Stimulated activated CD4-positive, alpha-beta T cell treated with anti-CD3 and anti-CD28 coated beads, Interleukin-1b, Interleukin-23, amount 100 ng/mL, for 48 hours (primary cell): ENCODE measurements around the gene CYP46A1.

ENCODE experiments used
- DNase-seq: peaks from one replicate; pipeline ENCODE4 v3.0.0-alpha.2; 2020

CYP46A1 gene

DNA sequence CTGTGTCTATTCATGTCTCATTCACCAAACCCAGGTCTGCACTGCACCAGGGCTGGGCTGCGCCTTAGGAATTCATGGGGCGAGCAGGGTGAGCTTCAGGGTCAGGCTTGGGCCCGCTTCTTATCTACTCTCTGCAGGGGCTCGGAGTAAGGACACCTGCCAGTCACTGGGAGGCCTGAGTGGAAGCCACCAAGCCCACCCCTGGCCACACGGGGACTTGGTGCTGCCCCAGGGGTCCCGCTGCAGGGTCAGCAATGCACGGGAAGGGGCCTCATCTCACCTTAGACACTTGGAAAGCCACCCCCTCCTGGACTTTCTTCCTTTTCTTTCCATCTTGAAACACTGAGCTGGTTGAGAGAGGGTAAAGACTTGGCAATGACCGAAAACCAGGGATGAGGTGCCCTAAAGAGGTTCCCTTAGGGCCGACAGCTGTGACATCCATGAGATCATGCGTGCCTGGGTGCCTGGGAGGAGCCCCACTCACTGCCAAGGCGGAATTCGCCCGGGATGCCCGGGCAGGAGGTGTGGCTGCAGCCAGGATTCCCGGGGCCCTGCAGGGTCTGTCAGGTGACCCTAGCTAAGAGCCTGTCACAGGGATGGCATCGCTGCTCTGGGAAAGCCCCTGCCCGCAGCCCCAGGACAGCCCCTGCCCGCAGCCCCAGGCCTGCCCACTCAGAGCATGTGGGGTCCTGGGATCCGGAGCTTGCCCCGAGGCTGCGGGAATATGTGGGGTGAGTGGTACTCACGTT, 63.7 kb downstream of the CYP46A1 start:
- DNase-seq, result no peak

DNA sequence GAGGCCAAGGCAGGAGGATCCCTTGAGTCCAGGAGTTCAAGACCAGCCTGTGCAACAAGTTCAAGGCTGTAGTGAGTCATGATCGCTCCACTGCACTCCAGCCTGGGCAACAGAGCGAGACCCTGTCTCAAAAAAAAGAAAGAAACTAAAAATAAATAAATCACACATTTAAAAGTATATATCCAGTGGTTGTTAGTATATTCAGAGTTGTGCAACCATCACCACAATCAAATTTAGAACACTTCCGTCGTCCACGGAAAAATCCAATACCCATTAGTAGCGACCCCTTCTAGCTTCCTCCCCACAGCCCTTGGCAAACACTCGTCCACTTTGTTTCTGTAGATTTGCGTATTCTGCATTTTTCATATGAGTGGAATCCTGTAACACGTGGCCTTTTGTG, 64.4 kb downstream of the CYP46A1 start:
- DNase-seq, result no peak

GRCh38 chr14:99749142-99749541, 65.0 kb downstream of the CYP46A1 start:
- no peak for DNase-seq

DNA sequence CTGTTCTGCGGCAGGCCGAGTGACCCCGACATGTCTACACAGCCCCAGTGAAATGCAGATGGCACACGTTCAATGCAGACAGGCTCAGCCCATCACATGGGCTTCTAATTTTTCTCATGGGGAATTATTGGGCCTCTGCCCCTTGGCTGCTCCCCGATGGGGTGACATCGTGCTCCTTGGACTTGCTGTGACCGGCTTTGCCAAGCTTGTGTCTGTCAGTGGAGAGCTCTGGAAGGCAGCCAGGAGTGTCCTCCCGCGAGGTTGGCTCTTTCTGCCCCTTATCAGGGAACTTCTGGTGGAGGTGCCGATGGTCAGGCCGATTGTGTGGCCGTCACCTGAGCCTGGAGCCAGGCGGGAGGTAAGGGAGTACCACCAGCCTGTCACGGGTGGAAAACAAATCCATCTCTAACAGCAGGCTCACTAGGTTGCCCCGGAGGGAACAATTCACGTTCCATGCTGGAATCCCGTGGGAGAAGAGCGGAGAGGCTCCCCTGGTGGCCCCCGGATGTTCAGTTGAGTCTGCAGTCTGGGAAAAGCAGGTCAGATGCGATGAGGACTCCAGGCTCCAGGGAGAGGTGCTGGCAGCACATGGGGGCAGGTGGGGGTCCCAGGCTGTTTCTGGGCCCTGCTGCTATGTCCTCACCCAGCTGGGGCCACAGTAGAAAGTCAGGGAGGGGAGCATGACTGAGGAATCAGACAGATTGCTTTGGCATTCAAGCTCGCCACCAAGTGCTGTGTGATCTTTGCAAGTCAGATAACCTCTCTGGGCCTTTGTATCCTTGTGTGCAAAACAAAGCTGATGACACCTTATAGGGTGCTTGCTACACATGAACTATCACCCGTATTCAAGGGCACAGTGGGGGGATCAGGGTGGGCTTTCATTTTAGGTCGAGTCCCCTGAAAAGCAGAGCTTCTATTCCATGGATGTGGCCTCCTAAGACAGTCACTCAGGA, 65.9 kb downstream of the CYP46A1 start:
- DNase-seq, result no peak

DNA sequence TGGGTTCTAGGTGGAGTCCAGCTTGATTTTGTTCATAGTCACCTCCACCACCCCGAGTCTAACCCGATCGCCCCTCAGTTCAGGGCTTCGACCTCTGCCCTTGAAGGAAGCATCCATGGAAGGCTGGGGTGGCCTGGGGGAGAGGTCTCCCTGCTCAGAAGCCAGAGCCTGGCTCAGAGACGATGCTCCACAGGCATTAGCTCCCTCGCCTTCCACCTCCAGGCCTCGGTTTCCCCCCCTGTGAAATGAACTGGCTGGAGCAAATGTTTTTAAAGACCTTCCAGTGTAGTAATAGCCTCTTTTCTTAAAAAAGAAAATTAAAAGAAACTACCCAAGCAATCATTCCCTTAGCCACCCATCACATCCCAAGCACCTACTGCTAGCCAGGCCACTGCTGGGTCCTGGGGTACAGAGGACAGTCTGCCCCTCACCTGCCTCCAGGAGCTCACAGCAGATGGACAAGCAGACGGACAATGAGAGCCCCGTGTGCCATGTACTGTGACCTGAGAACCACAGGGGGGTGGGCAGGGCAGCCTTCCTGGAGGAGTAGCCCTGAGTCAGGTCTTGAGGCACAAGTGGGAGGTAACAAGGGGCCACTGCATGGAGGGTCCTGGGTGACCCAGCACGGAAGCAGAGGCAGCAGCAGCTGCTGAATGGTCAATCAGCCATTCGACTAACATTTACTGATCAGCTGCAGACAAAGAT, 66.8 kb downstream of the CYP46A1 start:
- no peak for DNase-seq

DNA sequence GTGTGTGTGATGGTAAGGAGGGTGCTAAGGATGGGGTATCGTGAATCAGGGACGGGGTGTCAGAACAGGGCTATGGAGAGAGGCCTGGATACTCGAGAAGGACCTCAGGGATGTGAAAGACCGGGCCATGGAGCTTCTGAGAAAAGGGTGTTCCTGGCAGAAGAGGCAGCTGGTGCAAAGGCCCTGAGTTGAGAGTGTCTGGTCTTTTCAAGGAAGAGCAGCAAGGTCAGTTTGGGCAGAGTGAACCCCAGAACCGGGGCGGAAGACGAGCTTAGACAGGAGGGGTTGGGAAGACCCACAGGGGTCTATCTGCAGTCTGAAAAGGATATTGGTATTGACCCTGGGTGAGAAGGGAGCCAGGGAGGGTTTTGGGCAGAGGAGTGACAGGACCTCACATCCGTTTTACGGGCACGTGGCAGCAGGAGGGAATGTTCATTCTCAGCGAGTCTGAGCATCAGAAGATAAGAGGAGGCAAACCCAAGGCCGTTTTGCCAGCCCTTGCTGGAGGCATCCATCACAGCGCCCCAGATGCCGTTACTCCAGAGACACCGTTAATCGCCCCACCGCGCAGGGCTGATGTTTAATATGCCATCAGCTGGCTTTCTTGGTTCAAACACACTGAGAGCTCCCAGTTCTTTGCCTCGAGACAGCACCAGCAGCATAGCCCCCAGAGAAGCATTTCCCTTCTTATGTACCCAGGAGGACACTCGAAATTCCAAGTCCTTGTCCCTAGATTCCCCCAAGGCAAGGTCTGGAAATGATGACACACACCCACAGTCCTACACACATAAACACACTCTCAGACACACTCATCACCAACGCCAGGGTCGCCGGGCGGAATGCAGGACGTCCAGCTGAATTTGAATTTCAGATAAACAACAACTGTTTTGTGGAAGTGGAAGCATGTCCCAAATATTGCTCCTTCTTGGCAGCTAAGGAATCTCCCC, 67.7 kb downstream of the CYP46A1 start:
- no peak for DNase-seq

DNA sequence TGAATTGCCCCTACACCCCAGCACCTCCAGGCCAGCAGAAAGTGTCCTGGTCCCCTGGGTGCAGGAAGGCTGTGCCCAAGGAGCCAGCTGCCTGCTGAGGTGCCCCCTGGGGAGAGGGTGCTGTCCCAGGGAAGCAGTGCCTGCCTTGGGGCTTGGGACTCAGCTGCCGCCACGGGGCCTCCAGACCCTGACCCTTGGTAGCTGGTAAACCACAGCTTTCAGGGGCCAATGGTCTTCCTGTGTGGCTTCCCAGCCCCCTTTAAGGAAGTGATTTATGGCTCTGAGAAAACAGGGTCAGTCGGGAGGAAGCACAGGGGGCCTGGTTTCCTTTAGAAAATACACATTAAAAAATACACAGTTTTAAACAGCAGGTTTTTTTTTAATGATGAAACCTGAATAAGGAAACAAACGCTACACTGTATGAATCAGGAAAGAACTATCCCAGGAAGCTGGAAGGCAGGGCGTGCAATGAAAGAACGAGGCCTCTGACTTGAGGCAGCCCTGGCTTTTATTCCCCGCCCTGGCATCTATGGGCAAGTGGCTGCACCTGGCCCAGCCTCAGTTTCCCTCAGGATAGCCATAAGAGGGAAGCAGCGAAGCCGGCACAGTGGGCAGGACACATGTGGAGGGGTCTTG, 68.5 kb downstream of the CYP46A1 start:
- DNase-seq, result no peak

DNA sequence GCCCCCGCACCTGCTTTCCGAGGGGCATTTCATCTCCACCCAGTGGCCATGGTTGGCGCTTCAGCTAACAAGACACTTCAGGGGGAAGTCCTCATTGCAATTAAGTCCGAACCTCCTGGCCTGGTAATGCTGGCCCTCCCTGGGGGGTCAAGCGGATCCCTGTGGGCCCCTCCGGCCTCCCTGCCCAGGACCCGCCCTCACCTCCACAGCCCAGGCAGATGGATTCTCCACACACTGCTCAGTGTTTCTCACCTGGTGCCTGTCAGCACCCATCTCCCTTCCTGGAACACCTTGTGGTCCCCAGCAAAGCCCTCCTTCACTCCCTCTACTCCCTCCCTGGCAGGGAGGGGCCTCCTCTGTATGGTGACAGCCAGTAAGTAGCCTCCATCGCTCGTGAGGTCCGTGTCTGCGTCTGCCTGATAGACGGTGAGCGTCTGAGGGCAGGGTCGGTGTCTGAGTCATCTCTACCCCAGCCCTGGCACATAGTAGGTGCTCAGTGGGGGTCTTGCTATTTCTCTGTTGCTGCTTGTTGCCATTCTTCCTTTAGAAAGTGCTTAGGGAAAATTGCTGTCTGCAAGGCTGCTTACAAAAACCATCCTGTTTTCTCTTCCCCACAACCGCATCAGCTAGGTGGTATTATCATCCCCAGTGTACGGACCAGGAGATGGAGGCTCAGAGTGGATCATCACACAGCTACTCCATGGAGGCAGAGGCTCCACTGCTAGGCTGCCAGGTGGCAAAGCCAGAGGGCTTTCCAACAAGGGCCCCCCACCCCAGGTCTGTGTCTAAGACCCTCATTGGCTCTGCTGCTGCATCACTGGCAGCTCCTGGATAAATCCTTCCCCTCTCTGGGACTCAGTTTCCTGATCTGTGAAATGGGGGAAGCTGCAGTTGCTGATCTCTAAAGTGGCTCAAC, 69.4 kb downstream of the CYP46A1 start:
- DNase-seq, result no peak

- DNase-seq, result no peak
These were observed 70.3 kb downstream of the CYP46A1 start for GRCh38 chr14:99754141-99755067.

DNA sequence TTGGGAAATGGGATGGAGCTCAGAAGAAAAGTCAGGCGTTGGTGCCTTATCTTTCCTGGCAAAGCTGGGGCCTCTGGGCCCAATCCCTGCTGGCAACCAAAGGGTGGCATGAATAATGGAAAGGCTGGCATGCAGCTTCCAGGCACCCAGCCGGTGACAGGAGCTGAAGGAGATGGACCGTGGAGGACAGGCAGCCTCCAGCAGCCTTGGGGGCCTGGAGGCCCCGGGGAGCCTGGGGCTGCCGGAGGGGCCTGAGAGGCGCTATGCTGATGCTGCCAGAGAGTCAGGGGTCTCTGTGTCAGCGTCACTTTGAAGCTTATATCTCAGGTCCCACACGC, 70.9 kb downstream of the CYP46A1 start:
- no peak for DNase-seq

- no peak for DNase-seq
These were observed 71.8 kb downstream of the CYP46A1 start for GRCh38 chr14:99755629-99756603.

DNA sequence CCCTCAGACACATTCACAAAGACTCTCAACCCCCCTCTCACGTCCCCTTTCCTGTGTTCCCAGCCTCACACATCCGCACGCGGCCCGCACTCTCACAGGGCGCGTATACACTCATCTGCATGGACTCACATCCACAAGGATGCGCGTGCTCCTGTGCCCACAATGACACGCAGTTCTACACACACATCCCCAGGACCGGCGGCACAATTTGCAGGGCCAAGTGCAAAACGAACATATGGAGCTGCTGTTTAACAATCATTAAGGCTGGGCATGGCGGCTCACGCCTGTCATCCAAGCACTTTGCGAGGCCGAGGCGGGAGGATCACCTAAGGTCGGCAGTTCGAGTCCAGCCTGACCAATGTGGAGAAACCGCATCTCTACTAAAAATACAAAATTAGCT, 72.7 kb downstream of the CYP46A1 start:
- DNase-seq, result no peak

DNA sequence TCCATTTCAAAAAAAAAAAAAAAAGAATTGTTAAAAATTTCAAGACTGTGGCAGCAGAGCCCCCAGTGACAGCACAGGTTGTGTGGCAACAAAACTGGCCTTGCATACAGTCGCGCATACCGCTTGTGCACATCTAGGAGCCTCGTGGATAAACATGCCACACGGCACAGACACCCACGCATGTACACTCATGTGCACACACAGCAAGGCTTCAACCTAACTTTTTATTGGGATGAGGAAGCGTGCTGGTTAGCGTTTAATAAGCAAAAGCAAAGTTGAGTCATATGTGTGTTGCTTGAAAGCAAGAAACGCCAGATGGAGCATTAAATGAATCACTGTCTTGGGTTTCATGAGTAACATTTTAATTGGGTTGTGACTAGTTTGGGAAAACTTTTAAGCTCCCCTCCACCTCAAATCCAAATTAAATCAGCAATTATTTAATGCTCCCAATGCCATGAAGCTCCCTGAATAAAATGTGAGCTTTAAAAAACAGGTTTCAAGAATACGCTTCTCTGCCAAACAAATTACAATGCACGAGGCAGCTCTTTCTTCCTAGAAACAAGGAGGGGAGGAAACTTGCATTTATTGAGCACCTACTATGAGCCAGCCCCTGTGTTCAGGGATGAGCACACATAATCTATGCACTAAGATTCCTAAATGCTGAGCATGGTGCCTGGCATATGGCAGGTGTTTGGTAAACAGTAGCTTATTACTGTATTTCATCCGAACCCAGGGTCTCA, 73.4 kb downstream of the CYP46A1 start:
- no peak for DNase-seq

- no peak for DNase-seq
These were observed 74.2 kb downstream of the CYP46A1 start for GRCh38 chr14:99758121-99758821.

DNA sequence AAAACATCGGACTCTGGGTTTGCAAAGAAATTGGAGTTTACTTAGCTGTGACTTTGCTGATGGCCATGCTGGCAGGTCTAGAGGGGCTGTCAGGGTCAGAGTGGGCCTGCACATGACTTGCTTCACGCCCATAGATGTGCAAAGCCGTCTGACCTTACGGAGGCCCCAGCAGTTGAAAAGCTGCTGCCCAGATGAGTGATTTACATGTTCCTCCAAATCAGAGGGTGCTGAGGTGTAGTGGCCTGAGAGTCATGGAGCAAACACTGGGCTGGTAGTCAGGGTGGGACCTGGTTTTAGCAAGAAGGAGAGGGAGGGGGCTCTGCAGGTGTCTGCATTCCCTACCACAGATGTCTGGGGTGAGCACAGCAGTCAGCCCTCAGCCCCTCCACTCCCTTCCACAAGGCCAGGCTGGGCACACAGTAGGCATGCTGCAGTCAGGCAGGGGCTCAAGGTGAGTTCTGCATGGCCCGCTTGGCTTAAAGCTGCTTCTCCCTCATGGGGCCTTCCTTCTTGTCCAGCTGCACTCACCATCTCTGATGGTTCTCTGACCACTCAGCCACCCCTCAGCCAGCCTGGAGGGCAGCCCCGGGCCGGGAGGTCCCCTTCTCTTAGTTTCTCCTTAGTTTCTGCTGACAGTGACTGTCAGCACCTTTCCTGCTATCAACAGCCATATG, 74.9 kb downstream of the CYP46A1 start:
- DNase-seq, result no peak

DNA sequence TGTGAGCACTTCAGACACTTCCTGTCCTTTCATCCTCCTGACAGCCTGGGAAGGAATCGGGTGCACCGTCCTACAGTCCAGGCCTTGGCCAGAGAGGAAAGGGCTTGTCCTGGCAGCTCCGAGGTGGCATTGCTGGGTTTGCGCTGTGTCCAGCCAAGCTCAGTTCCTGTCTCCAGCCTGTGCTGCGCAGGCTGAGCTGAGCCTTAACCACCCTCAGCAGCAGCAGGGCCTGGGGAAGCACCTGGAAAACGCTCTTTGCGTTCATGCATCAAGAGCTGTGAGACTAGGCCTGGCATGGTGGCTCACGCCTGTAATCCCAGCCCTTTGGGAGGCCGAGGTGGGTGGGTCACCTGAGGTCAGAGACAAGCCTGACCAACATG, 75.4 kb downstream of the CYP46A1 start:
- no peak for DNase-seq
